GM12875 (cell line): ENCODE measurements around the gene ADAMTSL5.
"Not testable (repeated sequence)": the region's sequence is repeated elsewhere in the genome, so short reads cannot be mapped to it uniquely, and the experiment has no call there.

Source experiments
- H3K4me3 ChIP-seq: one replicate; pipeline ENCODE4 v1.5.1; 2011; ENCODE audit warnings: low read depth, low read length, control low read depth
- TF ChIP-seq, protein P1 (sequence below): IDR thresholded peaks from 2 replicates; pipeline ENCODE4 v1.5.1; 2011; ENCODE audit warnings: low read depth, mild to moderate bottlenecking, control low read depth, inconsistent platforms, low read length, moderate library complexity, borderline replicate concordance; ENCODE audit not compliant: insufficient read depth

ADAMTSL5 gene

DNA sequence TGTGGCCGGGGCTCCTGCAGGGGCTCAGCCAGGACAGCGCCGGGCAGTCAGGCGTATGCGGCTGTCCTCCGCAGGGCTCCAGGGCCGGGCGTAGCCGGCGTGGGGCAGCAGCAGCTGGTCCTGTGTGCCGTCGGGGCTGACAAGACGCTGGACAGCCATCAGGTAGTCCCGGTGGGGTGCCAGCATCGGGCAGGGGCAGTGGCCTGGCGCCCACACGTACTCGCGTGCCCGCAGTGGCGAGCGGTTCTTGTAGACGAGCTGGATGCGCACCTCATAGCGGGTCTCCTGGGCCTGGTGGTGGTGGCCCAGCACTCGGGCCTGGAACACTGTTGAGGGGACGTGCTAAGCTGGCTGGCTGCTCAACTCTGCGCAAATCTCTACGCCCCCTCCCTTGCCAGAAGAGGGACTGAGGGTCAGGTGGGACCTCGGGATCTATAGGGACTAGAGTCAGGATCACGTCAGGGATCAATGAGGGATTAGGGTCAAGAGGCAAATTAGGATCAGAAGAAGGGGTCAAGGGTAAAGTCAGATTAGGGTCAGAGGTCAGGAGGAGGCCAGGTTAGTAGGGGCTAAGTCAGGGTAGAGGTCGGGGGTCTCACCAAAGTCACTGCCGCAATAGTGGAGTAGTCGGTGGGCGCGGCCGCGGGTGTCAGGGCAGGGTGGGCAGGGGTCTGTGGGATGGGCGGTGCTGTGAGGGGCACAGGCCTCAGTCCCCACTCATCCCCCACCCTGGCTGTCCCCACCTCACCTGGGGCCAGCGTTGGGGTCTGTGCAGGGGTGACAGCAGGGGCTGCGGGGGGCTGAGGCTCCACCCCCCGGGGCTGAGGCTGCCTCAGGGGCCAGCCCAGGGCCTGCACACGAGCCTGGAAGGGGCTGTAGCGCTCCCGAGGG, 6.6 kb downstream of the ADAMTSL5 start:
- TF ChIP-seq, protein P1, sequence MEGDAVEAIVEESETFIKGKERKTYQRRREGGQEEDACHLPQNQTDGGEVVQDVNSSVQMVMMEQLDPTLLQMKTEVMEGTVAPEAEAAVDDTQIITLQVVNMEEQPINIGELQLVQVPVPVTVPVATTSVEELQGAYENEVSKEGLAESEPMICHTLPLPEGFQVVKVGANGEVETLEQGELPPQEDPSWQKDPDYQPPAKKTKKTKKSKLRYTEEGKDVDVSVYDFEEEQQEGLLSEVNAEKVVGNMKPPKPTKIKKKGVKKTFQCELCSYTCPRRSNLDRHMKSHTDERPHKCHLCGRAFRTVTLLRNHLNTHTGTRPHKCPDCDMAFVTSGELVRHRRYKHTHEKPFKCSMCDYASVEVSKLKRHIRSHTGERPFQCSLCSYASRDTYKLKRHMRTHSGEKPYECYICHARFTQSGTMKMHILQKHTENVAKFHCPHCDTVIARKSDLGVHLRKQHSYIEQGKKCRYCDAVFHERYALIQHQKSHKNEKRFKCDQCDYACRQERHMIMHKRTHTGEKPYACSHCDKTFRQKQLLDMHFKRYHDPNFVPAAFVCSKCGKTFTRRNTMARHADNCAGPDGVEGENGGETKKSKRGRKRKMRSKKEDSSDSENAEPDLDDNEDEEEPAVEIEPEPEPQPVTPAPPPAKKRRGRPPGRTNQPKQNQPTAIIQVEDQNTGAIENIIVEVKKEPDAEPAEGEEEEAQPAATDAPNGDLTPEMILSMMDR: no peak
- no peak overlapping the region for H3K4me3 ChIP-seq

DNA sequence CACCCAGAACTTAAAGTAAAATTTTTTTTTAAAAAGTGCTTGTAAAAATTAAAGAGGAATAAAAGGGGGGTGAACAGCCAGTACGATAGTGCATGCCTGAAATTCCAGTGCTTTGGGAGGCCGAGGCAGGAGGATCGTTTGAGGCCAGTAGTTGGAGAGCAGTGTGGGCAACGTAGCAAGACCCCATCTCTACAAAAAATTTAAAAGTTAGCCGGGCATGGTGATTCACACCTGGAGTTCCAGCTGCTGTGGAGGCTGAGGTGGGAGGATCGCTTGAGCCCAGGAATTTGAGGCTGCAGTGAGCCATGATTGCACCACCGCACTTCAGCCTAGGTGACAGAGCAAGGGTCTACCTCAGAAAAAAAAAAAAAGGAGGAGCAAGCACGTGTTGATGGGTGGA, 7.8 kb downstream of the ADAMTSL5 start:
- TF ChIP-seq, protein P1: no peak
- H3K4me3 ChIP-seq: no peak overlapping the region

DNA sequence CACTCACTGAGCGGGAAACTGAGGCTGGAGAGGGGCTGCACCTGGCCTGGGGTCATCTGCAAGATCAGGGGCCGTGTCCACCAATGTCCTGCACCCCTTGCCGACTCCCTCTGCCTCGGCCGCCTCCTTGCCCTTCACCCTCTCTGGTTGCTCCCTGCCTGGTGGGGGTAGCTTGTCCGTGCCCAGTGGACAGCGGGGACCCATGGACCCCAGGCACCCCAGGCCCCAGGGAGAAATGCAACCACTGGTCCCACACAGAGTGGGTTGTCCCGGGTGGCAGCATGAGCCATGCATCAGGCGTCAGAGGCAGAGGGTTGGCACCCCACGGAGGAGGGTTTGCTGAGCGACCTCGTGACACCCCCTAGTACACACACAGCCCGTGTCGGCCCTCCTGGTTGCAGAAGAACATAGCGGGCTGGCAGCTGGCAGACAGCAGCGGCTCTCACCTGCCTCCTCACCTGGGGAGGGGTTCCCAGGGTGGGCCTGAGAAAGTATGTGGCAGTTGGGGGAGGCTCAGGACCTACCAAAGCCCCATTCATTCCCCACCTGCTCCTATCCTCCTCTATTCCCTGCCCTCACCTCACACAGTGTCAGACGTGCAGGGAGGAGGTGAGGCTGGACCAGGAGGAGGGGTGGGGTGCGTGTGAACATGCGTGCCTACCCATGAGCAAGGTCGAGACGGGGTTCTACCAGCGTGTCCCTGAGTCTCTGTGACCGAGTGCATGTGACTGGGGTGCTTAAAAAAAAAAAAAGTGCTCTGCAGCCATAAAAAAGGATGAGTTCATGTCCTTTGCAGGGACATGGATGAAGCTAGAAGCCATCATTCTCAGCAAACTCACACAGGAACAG, 8.7 kb downstream of the ADAMTSL5 start:
- TF ChIP-seq, protein P1: no peak
- no peak overlapping the region for H3K4me3 ChIP-seq

DNA sequence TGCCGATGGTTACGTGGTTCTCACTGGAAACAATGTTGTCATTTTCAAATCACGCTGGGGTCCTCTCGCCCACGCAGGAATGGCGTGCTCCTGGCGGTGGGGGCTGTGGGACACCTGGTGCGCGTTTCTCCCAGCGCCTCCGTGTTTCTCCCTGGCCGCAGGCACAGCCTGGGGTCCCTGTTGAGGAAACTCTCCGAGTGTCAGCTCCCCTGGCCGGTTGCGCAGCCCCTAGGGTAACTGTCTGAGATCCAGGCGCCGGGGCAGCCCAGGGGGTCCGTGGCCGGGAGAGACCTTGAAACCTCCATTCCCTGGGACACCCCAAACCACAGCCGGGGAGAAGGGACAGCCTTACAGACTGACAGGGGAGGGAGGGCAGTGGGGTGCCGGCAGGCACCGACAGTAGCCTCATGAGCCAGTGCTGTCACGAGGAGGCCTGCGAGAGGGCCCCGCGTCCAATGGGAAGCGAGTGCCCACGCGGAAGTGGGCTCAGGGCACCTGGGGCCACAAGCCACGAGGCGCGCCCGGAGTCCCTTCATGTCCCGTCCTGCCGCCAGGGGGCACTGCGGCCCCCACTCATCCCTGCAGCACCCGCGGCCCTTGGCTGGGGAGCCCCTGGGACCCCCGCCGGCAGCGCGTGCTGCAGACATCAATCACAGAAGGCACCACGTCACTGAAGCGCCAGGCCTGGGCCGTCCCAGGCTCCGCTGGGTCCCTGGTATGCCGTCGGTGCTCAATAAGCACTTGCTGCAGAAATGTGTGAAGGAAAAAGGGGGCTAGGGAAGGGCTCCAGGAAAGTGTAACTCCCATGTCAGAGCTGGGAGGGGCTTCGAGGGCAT, 9.5 kb downstream of the ADAMTSL5 start:
- H3K4me3 ChIP-seq: no peak overlapping the region
- TF ChIP-seq, protein P1: peak; percentile 93

DNA sequence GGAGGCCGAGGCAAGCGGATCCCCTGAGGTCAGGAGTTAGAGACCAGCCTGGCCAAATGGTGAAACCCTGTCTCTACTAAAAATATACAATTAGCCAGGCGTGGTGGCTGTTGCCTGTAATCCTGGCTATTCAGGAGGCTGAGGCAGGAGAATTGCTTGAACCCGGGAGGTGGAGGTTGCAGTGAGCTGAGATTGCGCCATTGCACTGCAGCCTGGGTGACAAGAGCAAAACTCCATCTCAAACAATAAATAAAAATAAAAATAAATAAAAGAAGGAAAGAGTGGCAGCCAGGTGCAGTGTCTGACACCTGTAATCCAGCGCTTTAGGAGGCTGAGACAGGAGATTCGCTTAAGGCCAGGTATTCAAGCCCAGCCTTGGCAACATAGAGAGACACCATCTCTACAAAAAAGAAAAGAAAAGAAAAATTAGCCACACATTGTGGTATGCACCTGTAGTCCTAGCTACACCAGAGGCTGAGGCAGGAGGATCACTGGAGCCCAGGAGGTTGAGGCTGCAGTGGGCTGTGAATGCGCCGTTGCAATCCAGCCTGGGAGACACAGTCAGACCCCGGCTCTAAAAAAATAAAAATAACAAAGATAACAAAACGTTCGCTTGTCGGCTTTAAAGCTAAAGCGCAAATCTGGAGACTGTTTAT, 10.3 kb downstream of the ADAMTSL5 start:
- H3K4me3 ChIP-seq: no peak overlapping the region
- TF ChIP-seq, protein P1: no peak

DNA sequence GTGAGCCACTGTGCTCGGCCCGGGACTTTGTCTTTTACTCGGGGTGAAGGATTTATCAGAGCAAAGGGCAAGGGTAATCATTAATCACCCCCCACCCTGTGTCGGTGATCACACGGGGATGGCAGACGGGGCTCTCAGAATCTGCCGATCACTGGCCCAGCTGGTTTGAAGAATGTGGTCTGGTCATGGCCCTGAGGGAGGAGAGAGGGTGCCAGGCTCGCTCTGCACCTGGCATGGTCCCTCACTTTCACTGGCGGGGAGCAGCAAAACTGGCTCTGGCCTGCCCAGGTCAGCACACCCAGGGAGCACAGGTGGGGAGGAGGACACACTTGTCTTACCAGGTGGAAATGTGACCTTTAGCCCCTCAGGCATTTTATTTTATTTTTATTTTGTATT, 11.6 kb downstream of the ADAMTSL5 start:
- TF ChIP-seq, protein P1: no peak
- no peak overlapping the region for H3K4me3 ChIP-seq

DNA sequence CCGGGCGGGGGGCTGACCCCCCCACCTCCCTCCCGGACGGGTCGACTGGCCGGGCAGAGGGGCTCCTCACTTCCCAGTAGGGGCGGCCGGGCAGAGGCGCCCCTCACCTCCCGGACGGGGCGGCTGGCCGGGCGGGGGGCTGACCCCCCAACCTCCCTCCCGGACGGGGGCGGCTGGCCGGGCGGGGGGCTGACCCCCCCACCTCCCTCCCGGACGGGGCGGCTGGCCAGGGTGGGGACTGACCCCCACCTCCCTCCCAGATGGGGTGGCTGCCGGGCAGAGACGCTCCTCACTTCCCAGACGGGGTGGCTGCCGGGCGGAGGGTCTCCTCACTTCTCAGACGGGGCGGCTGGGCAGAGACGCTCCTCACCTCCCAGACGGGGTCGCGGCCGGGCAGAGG, 13.6 kb downstream of the ADAMTSL5 start:
- H3K4me3 ChIP-seq: not testable (repeated sequence)
